ENCODE measurements around the gene XCL1. TPM values are rescaled to one million over a fixed set of nuclear protein-coding genes. Genes with fewer than 3 reads are reported as not detected.
"Not testable (repeated sequence)": the region's sequence is repeated elsewhere in the genome, so short reads cannot be mapped to it uniquely, and the experiment has no call there.

XCL1 gene
- total RNA-seq, 1 donor from 2014 or later, result 1.2 TPM

- Histone ChIP-seq H3K27me3 (ENCODE audit: low read depth) (no peaks in the 10 kb centered on the region), H3K9me3 (no peaks in the 10 kb centered on the region), H3K36me3 (no peaks in the 10 kb centered on the region), H3K27ac (no peak overlapping the region), H3K4me1 (no peaks in the 10 kb centered on the region), H3K4me3 (no peak overlapping the region)
- no peak for DNase-seq
- TF ChIP-seq CTCF (IDR thresholded peaks at IDR 0.05), result no peak
- no peak for ATAC-seq
- intact Hi-C loops (cut with DNase I), result no loop called here
Observed at GRCh38 chr1:168591641-168592250, 15.3 kb downstream of the XCL1 start.

- H3K27ac ChIP-seq; DNase-seq; H3K36me3 ChIP-seq; H3K27me3 ChIP-seq (ENCODE audit: low read depth); H3K9me3 ChIP-seq; H3K4me1 ChIP-seq; intact Hi-C loops (cut with DNase I); H3K4me3 ChIP-seq; ATAC-seq: not testable (repeated sequence)
Observed at GRCh38 chr1:168595403-168595802, 19.0 kb downstream of the XCL1 start.

- Histone ChIP-seq H3K4me1 (no peaks in the 10 kb centered on the region), H3K4me3 (no peak overlapping the region), H3K9me3 (no peaks in the 10 kb centered on the region), H3K36me3 (no peaks in the 10 kb centered on the region), H3K27ac (no peak overlapping the region), H3K27me3 (ENCODE audit: low read depth) (no peaks in the 10 kb centered on the region)
- intact Hi-C loops (cut with DNase I), result no loop called here
- ATAC-seq (no peak), DNase-seq (no peak)
- no peak for TF ChIP-seq CTCF (IDR thresholded peaks at IDR 0.05)
Observed at GRCh38 chr1:168598125-168598524, 21.7 kb downstream of the XCL1 start.

- no peaks in the 10 kb centered on the region for H3K9me3 ChIP-seq
- peaks cover 4% of the 10 kb centered on the region for H3K4me1 ChIP-seq
- intact Hi-C loops (cut with DNase I), result no loop called here
- H3K4me3 ChIP-seq, result no peak overlapping the region
- H3K36me3 ChIP-seq, result no peaks in the 10 kb centered on the region
- no peaks in the 10 kb centered on the region for H3K27me3 ChIP-seq (ENCODE audit: low read depth)
- TF ChIP-seq CTCF (IDR thresholded peaks at IDR 0.05), result no peak
- ATAC-seq (no peak), DNase-seq (no peak)
- H3K27ac ChIP-seq, result no peak overlapping the region
Observed at GRCh38 chr1:168598892-168599291, 22.5 kb downstream of the XCL1 start.

GRCh38 chr1:168599641-168600040, 23.2 kb downstream of the XCL1 start:
- ATAC-seq (peak; percentile 59), DNase-seq (no peak)
- Histone ChIP-seq H3K4me1 (peaks cover 4% of the 10 kb centered on the region), H3K4me3 (no peak overlapping the region), H3K27ac (no peak overlapping the region), H3K9me3 (no peaks in the 10 kb centered on the region), H3K27me3 (ENCODE audit: low read depth) (no peaks in the 10 kb centered on the region), H3K36me3 (no peaks in the 10 kb centered on the region)
- TF ChIP-seq CTCF (IDR thresholded peaks at IDR 0.05), result no peak
- intact Hi-C loops (cut with DNase I), result loop anchor here (5.0 kb wide), 1 partner anchor 748 kb away; no protein-coding TSS in a partner anchor

GRCh38 chr1:168601051-168601450, 24.6 kb downstream of the XCL1 start:
- Histone ChIP-seq H3K27ac (no peak overlapping the region), H3K4me3 (no peak overlapping the region), H3K4me1 (peaks cover 4% of the 10 kb centered on the region), H3K27me3 (ENCODE audit: low read depth) (no peaks in the 10 kb centered on the region), H3K36me3 (no peaks in the 10 kb centered on the region), H3K9me3 (no peaks in the 10 kb centered on the region)
- no peak for ATAC-seq
- TF ChIP-seq CTCF (IDR thresholded peaks at IDR 0.05), result no peak
- intact Hi-C loops (cut with DNase I), result loop anchor here (5.0 kb wide), 1 partner anchor 746 kb away; no protein-coding TSS in a partner anchor
- DNase-seq, result no peak
